ENCODE results near the gene MED12L. TPM values are rescaled to one million over a fixed set of nuclear protein-coding genes. Genes with fewer than 3 reads are reported as not detected.

Gene MED12L
- total RNA-seq, 6 donors from 2014 or later: 0.27 to 1.5 (median 0.31) TPM; not detected in 2

- Histone ChIP-seq H3K27ac (no peak overlapping the region), H3K4me3 (no peak overlapping the region), H3K4me1 (no peaks in the 10 kb centered on the region), H3K27me3 (no peaks in the 10 kb centered on the region), H3K9me3 (no peaks in the 10 kb centered on the region), H3K36me3 (no peaks in the 10 kb centered on the region)
- no peak for TF ChIP-seq POLR2A (IDR thresholded peaks at IDR 0.05)
- no peak for TF ChIP-seq POLR2AphosphoS5 (IDR thresholded peaks at IDR 0.05)
- TF ChIP-seq EP300 (IDR thresholded peaks at IDR 0.05): no peak
- TF ChIP-seq CTCF (IDR thresholded peaks at IDR 0.05): no peak
- 91 to 94% methylated on average over 2 of the region's 2 CpGs for WGBS, 2 donors
- no peak for DNase-seq
- no peak for ATAC-seq (ENCODE audit: low FRiP score in 2 of 2)
Observed at GRCh38 chr3:151178208-151178845, 92.9 kb downstream of the MED12L start.

- Histone ChIP-seq H3K27ac (no peak overlapping the region), H3K9me3 (no peaks in the 10 kb centered on the region), H3K36me3 (no peaks in the 10 kb centered on the region), H3K4me1 (no peaks in the 10 kb centered on the region), H3K4me3 (no peak overlapping the region), H3K27me3 (no peaks in the 10 kb centered on the region)
- ATAC-seq (ENCODE audit: low FRiP score in 2 of 2) (no peak), DNase-seq (no peak)
- 73 to 80% methylated on average over 5 of the region's 5 CpGs for WGBS, 2 donors
- TF ChIP-seq POLR2AphosphoS5 (IDR thresholded peaks at IDR 0.05) (no peak), CTCF (IDR thresholded peaks at IDR 0.05) (no peak), POLR2A (IDR thresholded peaks at IDR 0.05) (no peak), EP300 (IDR thresholded peaks at IDR 0.05) (no peak)
Observed at GRCh38 chr3:151182349-151183079, 97.0 kb downstream of the MED12L start.

- Histone ChIP-seq H3K36me3 (no peaks in the 10 kb centered on the region), H3K4me3 (no peak overlapping the region), H3K9me3 (no peaks in the 10 kb centered on the region), H3K4me1 (no peaks in the 10 kb centered on the region), H3K27ac (no peak overlapping the region), H3K27me3 (no peaks in the 10 kb centered on the region)
- DNase-seq: no peak
- ATAC-seq (ENCODE audit: low FRiP score in 2 of 2): no peak
- TF ChIP-seq POLR2A (IDR thresholded peaks at IDR 0.05) (peak in 1 of 4 donors; percentile 32), CTCF (IDR thresholded peaks at IDR 0.05) (no peak)
- WGBS, 2 donors: 50 to 60% methylated on average over 5 of the region's 5 CpGs
Observed at GRCh38 chr3:151183265-151183671, 97.8 kb downstream of the MED12L start.

- Histone ChIP-seq H3K4me3 (no peak overlapping the region), H3K27me3 (no peaks in the 10 kb centered on the region), H3K4me1 (no peaks in the 10 kb centered on the region), H3K36me3 (no peaks in the 10 kb centered on the region), H3K27ac (no peak overlapping the region), H3K9me3 (no peaks in the 10 kb centered on the region)
- WGBS, 2 donors: 82 to 88% methylated on average over 1 of the region's 1 CpG
- ATAC-seq (ENCODE audit: low FRiP score in 2 of 2) (no peak), DNase-seq (no peak)
- TF ChIP-seq EP300 (IDR thresholded peaks at IDR 0.05): no peak
- no peak for TF ChIP-seq POLR2A (IDR thresholded peaks at IDR 0.05)
- TF ChIP-seq CTCF (IDR thresholded peaks at IDR 0.05): no peak
- TF ChIP-seq POLR2AphosphoS5 (IDR thresholded peaks at IDR 0.05): no peak
Observed at GRCh38 chr3:151191095-151191494, 105.6 kb downstream of the MED12L start.

GRCh38 chr3:151192545-151192944 lies 107.1 kb downstream of the MED12L start:
- H3K27ac ChIP-seq: no peak overlapping the region
- TF ChIP-seq EP300 (IDR thresholded peaks at IDR 0.05) (no peak), POLR2A (IDR thresholded peaks at IDR 0.05) (no peak)
- H3K4me3 ChIP-seq: no peak overlapping the region
- no peaks in the 10 kb centered on the region for H3K9me3 ChIP-seq
- no peak for ATAC-seq (ENCODE audit: low FRiP score in 2 of 2)
- H3K4me1 ChIP-seq: no peaks in the 10 kb centered on the region
- DNase-seq: no peak
- H3K27me3 ChIP-seq: no peaks in the 10 kb centered on the region
- WGBS, 2 donors: 93 to 94% methylated on average over 6 of the region's 6 CpGs
- no peaks in the 10 kb centered on the region for H3K36me3 ChIP-seq

Measured in upper lobe of left lung (tissue), 6 donors.